Measurements from ENCODE around the gene CGB1.

Gene CGB1

GRCh38 chr19:48989701-48990291 is 46.9 kb downstream of the CGB1 start:
- H3K79me2 ChIP-seq (ENCODE audit: control insufficient read depth, low read length): peaks cover 31% of the 10 kb centered on the region
- no peak overlapping the region for H3K4me2 ChIP-seq (ENCODE audit: low read length)
- H3K27ac ChIP-seq (ENCODE audit: low read depth, low read length): no peak overlapping the region
- TF ChIP-seq EZH2phosphoT487 (IDR thresholded peaks at IDR 0.05; ENCODE audit: borderline replicate concordance, low read length) (no peak), CTCF (IDR thresholded peaks at IDR 0.05; ENCODE audit: low read depth, low read length, poor library complexity, severe bottlenecking) (no peak)
- no peak overlapping the region for H3K4me3 ChIP-seq (ENCODE audit: low read length)
- no peaks in the 10 kb centered on the region for H3F3A ChIP-seq (ENCODE audit: control insufficient read depth, insufficient read depth)
- H3K27me3 ChIP-seq (ENCODE audit: control insufficient read depth, low read length): no peaks in the 10 kb centered on the region
- no peaks in the 10 kb centered on the region for H3K9me3 ChIP-seq (ENCODE audit: control insufficient read depth, insufficient read depth, low read length)
- no peaks in the 10 kb centered on the region for H3K9me2 ChIP-seq (replicated peaks; ENCODE audit: control insufficient read depth, low read length)
- H3K4me1 ChIP-seq (ENCODE audit: control insufficient read depth, low read length): peaks cover 13% of the 10 kb centered on the region
- H4K20me1 ChIP-seq (ENCODE audit: control insufficient read depth, insufficient read depth, low read depth, low read length): no peaks in the 10 kb centered on the region
- H3K36me3 ChIP-seq (ENCODE audit: control insufficient read depth, low read length): peaks cover 32% of the 10 kb centered on the region

- Histone ChIP-seq H3F3A (ENCODE audit: control insufficient read depth, insufficient read depth) (no peaks in the 10 kb centered on the region), H3K4me3 (ENCODE audit: low read length) (no peak overlapping the region), H3K9me3 (ENCODE audit: control insufficient read depth, insufficient read depth, low read length) (no peaks in the 10 kb centered on the region), H3K9me2 (replicated peaks; ENCODE audit: control insufficient read depth, low read length) (no peaks in the 10 kb centered on the region), H3K79me2 (ENCODE audit: control insufficient read depth, low read length) (peaks cover 22% of the 10 kb centered on the region), H3K4me2 (ENCODE audit: low read length) (no peak overlapping the region), H3K4me1 (ENCODE audit: control insufficient read depth, low read length) (peaks cover 8% of the 10 kb centered on the region), H3K36me3 (ENCODE audit: control insufficient read depth, low read length) (peaks cover 25% of the 10 kb centered on the region), H3K27me3 (ENCODE audit: control insufficient read depth, low read length) (no peaks in the 10 kb centered on the region), H4K20me1 (ENCODE audit: control insufficient read depth, insufficient read depth, low read depth, low read length) (no peaks in the 10 kb centered on the region), H3K27ac (ENCODE audit: low read depth, low read length) (no peak overlapping the region)
- TF ChIP-seq CTCF (IDR thresholded peaks at IDR 0.05; ENCODE audit: low read depth, low read length, poor library complexity, severe bottlenecking): no peak
- TF ChIP-seq EZH2phosphoT487 (IDR thresholded peaks at IDR 0.05; ENCODE audit: borderline replicate concordance, low read length): no peak
Measured at GRCh38 chr19:48988860-48989259, 47.8 kb downstream of the CGB1 start.

GRCh38 chr19:48988286-48988685 is 48.4 kb downstream of the CGB1 start:
- H3K4me1 ChIP-seq (ENCODE audit: control insufficient read depth, low read length): peaks cover 8% of the 10 kb centered on the region
- no peak for TF ChIP-seq EZH2phosphoT487 (IDR thresholded peaks at IDR 0.05; ENCODE audit: borderline replicate concordance, low read length)
- no peak for TF ChIP-seq CTCF (IDR thresholded peaks at IDR 0.05; ENCODE audit: low read depth, low read length, poor library complexity, severe bottlenecking)
- no peak overlapping the region for H3K4me3 ChIP-seq (ENCODE audit: low read length)
- H3K36me3 ChIP-seq (ENCODE audit: control insufficient read depth, low read length): peaks cover 27% of the 10 kb centered on the region
- no peaks in the 10 kb centered on the region for H3K9me3 ChIP-seq (ENCODE audit: control insufficient read depth, insufficient read depth, low read length)
- H4K20me1 ChIP-seq (ENCODE audit: control insufficient read depth, insufficient read depth, low read depth, low read length): no peaks in the 10 kb centered on the region
- H3K27ac ChIP-seq (ENCODE audit: low read depth, low read length): no peak overlapping the region
- H3K79me2 ChIP-seq (ENCODE audit: control insufficient read depth, low read length): peaks cover 20% of the 10 kb centered on the region
- no peaks in the 10 kb centered on the region for H3F3A ChIP-seq (ENCODE audit: control insufficient read depth, insufficient read depth)
- no peak overlapping the region for H3K4me2 ChIP-seq (ENCODE audit: low read length)
- no peaks in the 10 kb centered on the region for H3K27me3 ChIP-seq (ENCODE audit: control insufficient read depth, low read length)
- H3K9me2 ChIP-seq (replicated peaks; ENCODE audit: control insufficient read depth, low read length): no peaks in the 10 kb centered on the region

Data from DOHH2 (cell line).